ENCODE data around the gene APMAP. TPM values are rescaled to one million over a fixed set of nuclear protein-coding genes. Genes with fewer than 3 reads are reported as not detected.

The APMAP gene
- total RNA-seq, 1 experiment from 2014 or later, result 169 TPM

Other genes starting within 250 kb of the APMAP start
- not detected in 2 replicates for gene CST7, start 43.5 kb downstream of the APMAP start, total RNA-seq (2014; rRNA removed; shearing (Covaris generic))
- 0.10 and 0.57 TPM in 2 replicates for gene ACSS1, start 65.4 kb upstream of the APMAP start, total RNA-seq (2014; rRNA removed; shearing (Covaris generic))
- gene VSX1, start 89.4 kb upstream of the APMAP start, total RNA-seq (2014; rRNA removed; shearing (Covaris generic)), result 0.10 TPM in 1 of 2 replicates, not detected in the other
- 62.4 and 69.7 TPM in 2 replicates for gene ENTPD6, start 203.0 kb upstream of the APMAP start, total RNA-seq (2014; rRNA removed; shearing (Covaris generic))

Measured in A172 (cell line).